Measurements from ENCODE around the gene SERPINF2. TPM values are rescaled to one million over a fixed set of nuclear protein-coding genes. Genes with fewer than 3 reads are reported as not detected.

SERPINF2 gene
- total and polyA plus RNA-seq, 3 experiments from 2014 or later, result 0.13 to 0.33 TPM; not detected in 1

DNA sequence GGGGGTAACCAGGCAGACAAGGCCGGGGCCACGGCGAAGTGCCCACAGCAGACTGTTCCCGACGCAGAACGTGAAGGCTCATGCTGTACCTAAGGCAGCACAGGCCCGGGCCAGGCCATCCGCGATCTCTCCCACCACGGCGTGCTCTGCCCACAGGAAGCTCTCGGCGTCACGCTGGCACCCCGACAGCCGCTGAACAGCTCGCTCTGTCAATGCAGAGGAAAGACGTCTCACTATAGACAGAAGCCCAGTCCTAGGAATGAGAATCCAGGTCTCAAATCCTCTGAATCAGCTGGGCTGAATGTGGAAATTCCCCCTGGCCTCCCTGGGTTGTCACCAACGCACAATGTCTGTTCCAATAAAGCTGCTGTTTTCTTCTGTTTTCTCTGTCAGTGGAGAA, 40.6 kb downstream of the SERPINF2 start:
- POLR2A ChIA-PET, result interaction anchor here (0.9 to 1.3 kb wide), 2 partner anchors 67 to 114 kb away, joined by 3 read pairs; no protein-coding TSS in a partner anchor

DNA sequence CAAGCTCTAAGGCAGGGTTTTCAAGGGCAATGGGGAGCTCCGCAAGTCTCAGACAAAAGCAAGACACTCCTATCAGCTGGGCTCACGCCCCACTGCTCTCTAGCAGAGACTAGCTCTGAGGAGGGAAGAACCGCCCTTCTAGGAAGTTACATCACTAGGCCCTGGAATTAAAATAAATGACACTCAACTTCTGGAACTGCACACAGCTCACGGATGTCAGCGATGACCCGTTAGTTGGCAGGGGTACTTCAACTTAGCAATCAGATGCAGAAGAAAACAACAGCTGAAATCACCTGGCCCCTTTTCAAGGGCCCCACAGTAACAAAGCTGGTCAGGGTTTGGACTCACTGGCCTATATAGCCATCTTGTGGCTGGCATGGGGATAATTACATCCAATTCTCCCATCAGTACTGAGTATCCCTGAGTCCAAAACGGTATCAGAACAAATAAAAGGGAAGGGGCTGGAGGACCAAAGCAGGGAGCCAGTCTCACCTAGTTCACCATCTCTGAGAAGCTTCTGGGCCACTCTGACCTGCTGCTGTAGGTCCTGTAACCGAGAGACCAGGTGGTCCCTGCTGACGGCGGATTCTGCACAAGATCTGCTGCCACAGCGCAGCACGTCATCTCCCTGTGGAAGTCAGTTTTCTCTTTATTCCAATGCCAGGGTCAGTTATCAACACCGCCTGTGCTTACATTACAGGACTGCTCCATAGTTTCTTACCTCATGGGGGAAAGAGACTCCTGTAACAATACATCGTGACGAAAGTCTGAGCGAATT, 41.4 kb downstream of the SERPINF2 start:
- Histone ChIP-seq H3K27me3 (ENCODE audit: insufficient read depth, low read length, poor library complexity, severe bottlenecking) (no peaks in the 10 kb centered on the region), H3K27ac (ENCODE audit: low read depth, low read length) (no peak overlapping the region), H3K9me3 (ENCODE audit: low read length) (no peaks in the 10 kb centered on the region), H3K36me3 (ENCODE audit: insufficient read depth, low read length) (peaks cover 28% of the 10 kb centered on the region), H3K4me1 (ENCODE audit: insufficient read depth, low read length) (no peaks in the 10 kb centered on the region), H3K4me3 (ENCODE audit: low read length) (no peak overlapping the region)
- no peak for DNase-seq
- POLR2A ChIA-PET, result interaction anchor here (0.8 to 1.3 kb wide), 4 partner anchors 62 to 115 kb away, joined by 3 to 6 read pairs (median 3); no protein-coding TSS in a partner anchor
- no peaks in the 10 kb centered on the region for H3K27me3 Mint-ChIP-seq
- CTCF ChIA-PET, result interaction anchor here (0.6 to 3.3 kb wide), 9 partner anchors 9 to 117 kb away, joined by 3 to 41 read pairs (median 3); no protein-coding TSS in a partner anchor
- H3K4me1 Mint-ChIP-seq, result peaks cover 6 to 10% (median 6%) of the 10 kb centered on the region in 3 donors
- no peak overlapping the region for H3K4me3 Mint-ChIP-seq
- no peaks in the 10 kb centered on the region for H3K9me3 Mint-ChIP-seq
- H3K36me3 Mint-ChIP-seq, result peaks cover 7 to 78% (median 14%) of the 10 kb centered on the region in 3 donors
- H3K27ac Mint-ChIP-seq, result peak overlapping the region in 2 of 8 donors; percentile 11 to 38

More for the DNA sequence above, 40.6 kb downstream of the SERPINF2 start:
- no peak for DNase-seq
- Histone ChIP-seq H3K4me3 (ENCODE audit: low read length) (no peak overlapping the region), H3K27ac (ENCODE audit: low read depth, low read length) (no peak overlapping the region), H3K9me3 (ENCODE audit: low read length) (no peaks in the 10 kb centered on the region), H3K27me3 (ENCODE audit: insufficient read depth, low read length, poor library complexity, severe bottlenecking) (no peaks in the 10 kb centered on the region), H3K4me1 (ENCODE audit: insufficient read depth, low read length) (no peaks in the 10 kb centered on the region), H3K36me3 (ENCODE audit: insufficient read depth, low read length) (peaks cover 32% of the 10 kb centered on the region)
- Mint-ChIP-seq H3K27me3 (no peaks in the 10 kb centered on the region), H3K4me1 (peaks cover 5 to 10% (median 6%) of the 10 kb centered on the region in 3 donors), H3K9me3 (no peaks in the 10 kb centered on the region), H3K27ac (peak overlapping the region in 2 of 8 donors; percentile 11 to 43), H3K36me3 (peaks cover 7 to 78% (median 14%) of the 10 kb centered on the region in 3 donors), H3K4me3 (no peak overlapping the region)
- CTCF ChIA-PET, result interaction anchor here (0.6 to 3.3 kb wide), 8 partner anchors 10 to 117 kb away, joined by 3 to 41 read pairs (median 3); no protein-coding TSS in a partner anchor

DNA sequence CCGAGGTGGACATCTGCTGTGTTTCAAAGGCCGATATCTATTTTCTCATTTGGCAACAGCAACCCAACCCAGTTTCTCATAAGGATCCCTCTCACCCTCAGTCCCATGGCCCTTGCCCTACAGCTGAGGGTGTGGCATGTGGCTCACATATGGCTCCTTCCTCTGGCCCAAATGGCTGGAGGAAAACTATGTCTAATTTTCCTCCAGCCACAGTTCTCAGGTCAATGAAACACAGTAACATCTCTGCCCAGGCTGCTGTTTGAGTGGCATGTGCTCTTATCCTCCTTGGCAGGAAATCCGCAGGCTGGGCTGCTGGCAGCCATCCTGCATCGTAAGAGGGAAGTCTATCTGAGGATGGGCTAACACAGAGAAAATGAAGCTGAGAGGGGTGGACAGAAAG, 43.3 kb downstream of the SERPINF2 start:
- Histone ChIP-seq H3K4me3 (ENCODE audit: low read length) (no peak overlapping the region), H3K9me3 (ENCODE audit: low read length) (no peaks in the 10 kb centered on the region), H3K27me3 (ENCODE audit: insufficient read depth, low read length, poor library complexity, severe bottlenecking) (no peaks in the 10 kb centered on the region), H3K36me3 (ENCODE audit: insufficient read depth, low read length) (peaks cover 28% of the 10 kb centered on the region), H3K27ac (ENCODE audit: low read depth, low read length) (no peak overlapping the region), H3K4me1 (ENCODE audit: insufficient read depth, low read length) (no peaks in the 10 kb centered on the region)
- H3K27me3 Mint-ChIP-seq, result no peaks in the 10 kb centered on the region
- H3K4me1 Mint-ChIP-seq, result peaks cover 6 to 10% (median 6%) of the 10 kb centered on the region in 3 donors
- peaks cover 7 to 65% (median 14%) of the 10 kb centered on the region in 3 donors for H3K36me3 Mint-ChIP-seq
- POLR2A ChIA-PET, result interaction anchor here (0.6 kb wide), 1 partner anchor 528 kb away, joined by 4 read pairs; no protein-coding TSS in a partner anchor
- no peak for DNase-seq
- CTCF ChIA-PET, result no interaction called here
- no peak overlapping the region for H3K27ac Mint-ChIP-seq
- no peak overlapping the region for H3K4me3 Mint-ChIP-seq
- H3K9me3 Mint-ChIP-seq, result no peaks in the 10 kb centered on the region

DNA sequence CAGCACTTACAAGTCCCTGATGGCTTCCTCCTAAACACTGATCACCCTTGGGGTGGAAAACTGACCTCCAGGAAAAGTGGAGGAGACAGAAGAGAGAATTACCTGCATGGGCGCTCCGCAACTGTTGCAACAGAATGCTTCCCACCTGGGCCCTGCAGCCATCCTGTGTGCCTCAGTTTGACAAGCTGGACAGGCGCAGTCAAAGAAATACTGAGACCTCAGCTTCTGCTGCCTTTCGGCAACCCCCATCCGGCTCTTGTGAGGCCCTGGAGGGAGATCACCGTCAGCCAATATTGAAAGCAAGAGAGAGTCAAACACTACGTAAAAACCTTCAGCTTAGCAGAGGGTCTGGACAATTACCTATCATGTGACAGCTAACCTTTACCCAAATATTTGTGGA, 44.0 kb downstream of the SERPINF2 start:
- Mint-ChIP-seq H3K4me3 (no peak overlapping the region), H3K27ac (peak overlapping the region in 2 of 8 donors; percentile 51 to 75), H3K4me1 (peaks cover 6 to 15% (median 10%) of the 10 kb centered on the region in 3 donors), H3K9me3 (no peaks in the 10 kb centered on the region), H3K27me3 (no peaks in the 10 kb centered on the region), H3K36me3 (peaks cover 7 to 62% (median 15%) of the 10 kb centered on the region in 3 donors)
- no peaks in the 10 kb centered on the region for H3K27me3 ChIP-seq (ENCODE audit: insufficient read depth, low read length, poor library complexity, severe bottlenecking)
- H3K36me3 ChIP-seq (ENCODE audit: insufficient read depth, low read length), result peaks cover 21% of the 10 kb centered on the region
- H3K9me3 ChIP-seq (ENCODE audit: low read length), result no peaks in the 10 kb centered on the region
- CTCF ChIA-PET, result no interaction called here
- H3K4me1 ChIP-seq (ENCODE audit: insufficient read depth, low read length), result no peaks in the 10 kb centered on the region
- no peak overlapping the region for H3K27ac ChIP-seq (ENCODE audit: low read depth, low read length)
- no peak for DNase-seq
- H3K4me3 ChIP-seq (ENCODE audit: low read length), result no peak overlapping the region
- POLR2A ChIA-PET, result no interaction called here

DNA sequence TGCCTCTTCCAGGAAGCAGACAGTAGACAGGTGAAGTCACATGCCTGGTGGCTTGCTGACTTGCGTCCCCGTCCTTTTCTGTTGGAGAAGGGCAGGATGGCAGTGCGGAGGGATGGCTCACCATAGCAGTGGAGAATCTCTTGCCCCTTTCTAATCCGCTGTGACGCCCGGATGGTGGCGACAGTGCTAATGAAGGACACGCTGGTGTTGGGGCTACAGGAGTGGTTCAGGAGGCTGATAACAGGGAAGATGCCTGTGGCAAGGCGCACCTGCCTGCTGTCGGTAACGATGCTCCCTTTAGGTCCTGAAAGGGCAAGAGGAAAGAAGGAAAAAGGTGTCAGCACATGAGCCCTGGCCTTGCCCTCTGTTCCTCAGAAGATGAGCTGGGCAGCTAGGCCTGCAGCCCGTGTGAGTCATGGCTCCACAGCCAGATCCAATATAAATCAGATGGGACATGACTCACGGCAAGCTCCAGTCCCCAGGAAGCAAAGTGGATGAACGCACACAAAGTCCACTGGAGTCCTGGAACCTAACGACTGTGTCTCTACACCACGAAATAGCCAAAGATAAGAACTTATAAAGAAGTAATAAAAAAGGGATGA, 44.7 kb downstream of the SERPINF2 start:
- DNase-seq, result no peak
- Mint-ChIP-seq H3K4me3 (no peak overlapping the region), H3K9me3 (no peaks in the 10 kb centered on the region), H3K36me3 (peaks cover 6 to 55% (median 12%) of the 10 kb centered on the region in 3 donors), H3K27me3 (no peaks in the 10 kb centered on the region), H3K27ac (peak overlapping the region in 2 of 8 donors; percentile 54 to 76), H3K4me1 (peaks cover 6 to 15% (median 10%) of the 10 kb centered on the region in 3 donors)
- H3K36me3 ChIP-seq (ENCODE audit: insufficient read depth, low read length), result peaks cover 15% of the 10 kb centered on the region
- POLR2A ChIA-PET, result no interaction called here
- H3K27ac ChIP-seq (ENCODE audit: low read depth, low read length), result no peak overlapping the region
- no peaks in the 10 kb centered on the region for H3K9me3 ChIP-seq (ENCODE audit: low read length)
- no peaks in the 10 kb centered on the region for H3K4me1 ChIP-seq (ENCODE audit: insufficient read depth, low read length)
- H3K4me3 ChIP-seq (ENCODE audit: low read length), result no peak overlapping the region
- no peaks in the 10 kb centered on the region for H3K27me3 ChIP-seq (ENCODE audit: insufficient read depth, low read length, poor library complexity, severe bottlenecking)
- CTCF ChIA-PET, result interaction anchor here (1.0 kb wide), 1 partner anchor 66 kb away, joined by 3 read pairs; no protein-coding TSS in a partner anchor

DNA sequence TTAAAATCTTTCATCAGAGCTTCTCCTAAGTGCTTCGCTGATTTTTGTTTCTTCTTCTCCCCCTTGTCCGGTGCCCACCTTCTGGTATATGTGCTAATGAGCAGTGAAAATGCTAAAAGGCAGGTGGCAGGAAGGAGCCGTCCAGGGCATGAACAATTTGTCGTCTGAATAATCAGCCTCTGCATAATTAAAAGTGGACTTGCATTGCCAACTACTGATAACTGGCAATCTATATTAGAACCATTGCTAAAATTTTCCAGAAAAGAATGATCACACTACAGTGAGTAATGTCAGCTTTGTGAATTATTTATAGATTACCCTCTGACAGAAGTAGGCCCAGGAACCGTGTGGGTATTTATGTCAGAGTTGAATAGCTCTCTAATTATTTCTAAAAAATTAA, 47.3 kb downstream of the SERPINF2 start:
- no peaks in the 10 kb centered on the region for H3K4me1 ChIP-seq (ENCODE audit: insufficient read depth, low read length)
- H3K27me3 ChIP-seq (ENCODE audit: insufficient read depth, low read length, poor library complexity, severe bottlenecking), result no peaks in the 10 kb centered on the region
- H3K9me3 Mint-ChIP-seq, result no peaks in the 10 kb centered on the region
- DNase-seq, result no peak
- H3K36me3 ChIP-seq (ENCODE audit: insufficient read depth, low read length), result peaks cover 8% of the 10 kb centered on the region
- no peak overlapping the region for H3K27ac ChIP-seq (ENCODE audit: low read depth, low read length)
- no peaks in the 10 kb centered on the region for H3K27me3 Mint-ChIP-seq
- H3K4me3 ChIP-seq (ENCODE audit: low read length), result no peak overlapping the region
- H3K27ac Mint-ChIP-seq, result no peak overlapping the region
- POLR2A ChIA-PET, result no interaction called here
- H3K4me3 Mint-ChIP-seq, result no peak overlapping the region
- CTCF ChIA-PET, result no interaction called here
- H3K9me3 ChIP-seq (ENCODE audit: low read length), result no peaks in the 10 kb centered on the region
- H3K36me3 Mint-ChIP-seq, result peaks cover 0 to 46% (median 5%) of the 10 kb centered on the region in 3 donors
- H3K4me1 Mint-ChIP-seq, result peaks cover 1 to 13% (median 9%) of the 10 kb centered on the region in 3 donors

DNA sequence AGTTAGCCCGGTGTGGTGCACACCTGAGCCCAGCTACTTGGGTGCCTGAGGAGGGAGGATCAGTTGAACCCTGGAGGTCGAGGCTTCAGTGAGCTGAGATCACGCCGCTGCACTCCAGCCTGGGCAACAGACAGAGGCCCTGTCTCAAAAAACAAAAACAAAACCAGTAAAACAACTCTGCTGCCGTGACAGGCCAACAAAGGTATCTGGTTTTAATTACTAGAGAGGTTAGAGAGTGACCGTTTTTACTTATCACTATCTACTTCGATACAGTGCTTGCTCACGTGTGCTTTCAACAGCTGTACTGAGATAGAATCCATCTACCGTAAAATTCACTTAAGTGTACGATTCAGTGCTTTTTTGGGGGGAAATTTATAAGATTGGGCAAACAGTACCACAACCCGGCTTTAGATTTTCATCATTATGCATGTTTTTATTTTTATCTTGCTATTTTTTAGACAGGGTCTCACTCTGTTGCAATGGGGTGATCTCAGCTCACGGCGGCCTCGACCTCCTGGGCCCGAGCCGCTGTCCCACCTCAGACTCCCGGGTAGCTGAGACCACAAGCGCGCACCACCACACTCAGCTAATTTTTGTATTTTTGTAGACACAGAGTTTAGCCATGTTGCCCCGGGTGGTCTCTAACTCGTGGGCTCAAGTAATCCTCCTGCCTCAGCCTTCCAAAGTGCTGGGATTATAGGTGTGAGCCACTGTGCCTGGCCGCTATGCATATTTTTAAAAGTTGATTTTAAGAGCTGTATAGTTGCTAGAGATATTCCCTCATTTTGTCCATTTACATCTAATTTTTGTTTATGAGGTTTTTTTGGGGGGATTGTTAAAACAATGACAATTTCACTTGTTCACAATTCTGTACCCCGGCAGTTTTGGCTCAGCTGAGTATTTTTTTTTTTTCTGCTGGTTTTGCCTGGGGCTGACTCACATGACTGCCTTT, 50.1 kb downstream of the SERPINF2 start:
- Histone ChIP-seq H3K4me3 (ENCODE audit: low read length) (no peak overlapping the region), H3K9me3 (ENCODE audit: low read length) (no peaks in the 10 kb centered on the region), H3K36me3 (ENCODE audit: insufficient read depth, low read length) (no peaks in the 10 kb centered on the region), H3K4me1 (ENCODE audit: insufficient read depth, low read length) (no peaks in the 10 kb centered on the region), H3K27me3 (ENCODE audit: insufficient read depth, low read length, poor library complexity, severe bottlenecking) (no peaks in the 10 kb centered on the region), H3K27ac (ENCODE audit: low read depth, low read length) (no peak overlapping the region)
- Mint-ChIP-seq H3K4me1 (peaks cover 11 to 26% (median 13%) of the 10 kb centered on the region in 3 donors), H3K27ac (peak overlapping the region in 2 of 8 donors; percentile 11 to 54), H3K4me3 (no peak overlapping the region), H3K36me3 (peaks cover 0 to 36% (median 2%) of the 10 kb centered on the region in 3 donors), H3K9me3 (no peaks in the 10 kb centered on the region), H3K27me3 (no peaks in the 10 kb centered on the region)
- DNase-seq, result no peak
- ChIA-PET CTCF (interaction anchor here (1.2 kb wide), 1 partner anchor 9 kb away, joined by 5 read pairs; no protein-coding TSS in a partner anchor), POLR2A (no interaction called here)
